Activated CD4-positive, CD25-positive, alpha-beta regulatory T cell (primary cell): Measurements from ENCODE around the gene EVI2A.
A peak's percentile ranks its signal among the peaks of the same experiment; 100 is the strongest.
"Not testable (repeated sequence)": the region's sequence is repeated elsewhere in the genome, so short reads cannot be mapped to it uniquely, and the experiment has no call there.

Experiments
- DNase-seq, 4 experiments: peaks; one replicate each; lab custom pipeline; 2025; lab: John Stamatoyannopoulos, UW

Gene EVI2A, protein sequence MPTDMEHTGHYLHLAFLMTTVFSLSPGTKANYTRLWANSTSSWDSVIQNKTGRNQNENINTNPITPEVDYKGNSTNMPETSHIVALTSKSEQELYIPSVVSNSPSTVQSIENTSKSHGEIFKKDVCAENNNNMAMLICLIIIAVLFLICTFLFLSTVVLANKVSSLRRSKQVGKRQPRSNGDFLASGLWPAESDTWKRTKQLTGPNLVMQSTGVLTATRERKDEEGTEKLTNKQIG

GRCh38 chr17:31321481-31321880, at the start of gene EVI2A:
EVI2A (minus strand) TSS chr17:31321622; CDS start chr17:31319013, 2,609 bp downstream.
- peak in 3 of 4 experiments; percentile 10 to 18 (median 12) for DNase-seq

GRCh38 chr17:31369266-31369665, 47.8 kb upstream of the EVI2A start:
- DNase-seq = no peak

- no peak for DNase-seq
Measured at GRCh38 chr17:31366088-31366487, 44.7 kb upstream of the EVI2A start.

- no peak for DNase-seq
Measured at GRCh38 chr17:31364012-31364411, 42.6 kb upstream of the EVI2A start.

DNA sequence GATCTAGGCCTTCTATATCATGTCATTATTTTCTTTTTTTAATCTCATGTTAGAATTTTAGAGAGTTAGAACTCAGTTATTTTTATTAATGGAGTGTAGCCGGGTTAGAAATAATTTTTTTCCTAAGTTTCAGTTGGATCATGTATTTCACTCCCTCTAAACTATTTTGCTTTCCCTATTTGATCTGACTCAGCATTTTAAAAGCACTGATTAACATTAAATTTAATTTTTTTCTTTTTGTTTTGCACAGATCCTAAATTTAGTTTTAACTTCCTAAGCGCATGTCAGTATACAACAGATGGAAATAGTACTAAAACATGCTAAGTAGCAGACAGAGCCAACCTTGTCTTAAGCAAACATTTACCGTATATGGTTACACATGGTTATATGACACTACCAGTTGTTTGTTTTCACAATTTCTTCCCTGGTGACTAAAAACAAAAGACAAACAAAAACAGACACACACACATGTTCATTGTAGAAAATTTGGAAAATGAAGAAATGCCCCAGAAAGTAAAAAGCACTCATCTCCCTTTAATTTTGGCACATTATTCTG, 36.5 kb upstream of the EVI2A start:
- DNase-seq = no peak

DNA sequence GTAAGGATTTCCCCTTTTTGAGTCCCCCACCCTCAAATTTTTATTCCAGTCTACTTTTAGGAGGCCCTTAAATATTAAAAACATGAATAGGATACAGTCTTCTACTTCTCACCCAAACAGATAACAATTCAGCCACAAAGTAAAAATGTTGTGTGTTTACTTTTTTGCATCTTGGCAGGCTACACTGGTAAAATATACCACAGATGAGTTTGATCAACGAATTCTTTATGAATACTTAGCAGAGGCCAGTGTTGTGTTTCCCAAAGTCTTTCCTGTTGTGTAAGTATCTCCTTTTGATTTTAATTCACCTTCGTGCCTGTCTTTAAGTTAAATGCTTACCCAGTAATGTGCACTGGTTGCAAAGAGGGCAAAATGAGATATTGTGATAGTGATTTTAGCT, 35.7 kb upstream of the EVI2A start:
- DNase-seq = no peak

GRCh38 chr17:31355935-31356334, 34.5 kb upstream of the EVI2A start:
- DNase-seq = no peak

- no peak for DNase-seq
Measured at GRCh38 chr17:31349454-31349853, 28.0 kb upstream of the EVI2A start.

- not testable (repeated sequence) for DNase-seq
Measured at GRCh38 chr17:31345191-31345747, 23.8 kb upstream of the EVI2A start.

GRCh38 chr17:31339906-31340661, 18.7 kb upstream of the EVI2A start:
- no peak for DNase-seq

DNA sequence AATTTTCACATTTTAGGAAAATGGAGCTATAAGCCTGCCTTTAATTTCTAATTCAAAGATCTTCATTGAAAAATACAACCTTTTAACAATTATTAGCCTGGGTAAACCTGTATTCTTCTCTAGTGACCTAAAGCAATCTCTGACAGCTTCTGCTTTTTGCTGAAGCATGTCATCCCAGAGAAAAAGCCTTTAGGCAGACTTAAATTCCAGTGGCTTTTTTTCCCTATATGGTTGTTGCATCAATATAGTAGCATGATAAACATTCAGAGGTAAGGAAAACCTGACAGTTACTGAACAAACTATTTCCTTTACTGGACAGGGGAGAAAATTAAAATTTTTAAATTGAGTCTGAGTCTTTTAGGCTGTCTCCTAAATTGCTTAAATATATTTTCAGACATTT, 7.8 kb upstream of the EVI2A start:
- no peak for DNase-seq

DNA sequence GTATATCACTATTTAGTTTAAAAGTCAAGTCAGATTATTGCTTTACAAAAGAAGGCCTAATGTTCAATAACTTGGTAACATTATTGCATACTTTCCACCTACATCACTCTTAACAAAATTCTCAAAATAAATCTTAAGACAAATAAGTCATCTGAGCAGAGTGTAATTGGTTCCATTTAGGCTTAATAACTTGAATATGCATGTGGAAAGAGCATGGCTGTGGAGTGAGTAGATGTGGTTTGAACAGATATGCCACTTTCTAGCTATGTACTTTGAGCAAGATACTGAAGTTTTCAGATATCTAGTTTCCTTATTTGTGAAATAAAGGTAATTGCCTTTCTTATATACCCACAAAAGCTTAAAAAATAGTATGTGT, 6.7 kb upstream of the EVI2A start:
- DNase-seq = no peak

GRCh38 chr17:31327534-31328159, 6.2 kb upstream of the EVI2A start:
- DNase-seq = no peak

DNA sequence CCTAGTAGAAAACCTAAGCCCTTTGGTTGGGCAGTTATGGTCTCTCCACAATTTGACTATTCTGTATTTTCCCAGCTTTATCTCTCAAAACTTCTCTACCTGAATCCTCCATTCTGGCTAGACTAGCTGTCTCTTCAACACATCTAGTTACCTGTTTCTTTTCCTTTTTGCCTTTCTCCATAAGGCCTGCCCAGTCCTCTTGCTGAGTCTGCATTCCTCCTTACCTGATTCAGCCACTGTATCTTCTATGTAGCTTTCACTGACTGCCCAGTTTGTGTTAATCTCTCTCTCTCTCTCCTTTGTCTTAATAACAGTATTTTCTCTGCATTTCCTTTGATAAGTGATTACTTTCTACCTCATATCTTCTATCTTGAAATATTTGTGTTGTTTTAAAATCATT, 2.1 kb upstream of the EVI2A start:
- DNase-seq = no peak

DNA sequence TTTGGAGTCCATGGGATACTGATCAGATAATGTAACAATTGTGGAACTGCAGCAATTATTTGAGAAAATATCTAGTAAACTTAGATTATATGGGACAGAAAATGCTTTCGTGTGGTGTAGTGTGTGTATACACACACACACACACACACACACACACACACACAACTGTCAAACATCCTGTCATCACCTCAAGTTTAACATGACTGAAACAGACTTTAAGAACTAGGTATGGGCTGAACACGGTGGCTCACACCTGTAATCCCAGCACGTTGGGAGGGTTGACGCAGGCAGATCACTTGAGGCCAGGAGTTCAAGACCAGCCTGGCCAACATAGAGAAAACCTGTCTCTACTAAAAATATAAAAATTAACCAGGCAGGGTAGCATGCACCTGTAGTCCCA, 544 bp upstream of the EVI2A start:
- DNase-seq = no peak

- DNase-seq = no peak
Measured at GRCh38 chr17:31320791-31321190, 631 bp downstream of the EVI2A start.

DNA sequence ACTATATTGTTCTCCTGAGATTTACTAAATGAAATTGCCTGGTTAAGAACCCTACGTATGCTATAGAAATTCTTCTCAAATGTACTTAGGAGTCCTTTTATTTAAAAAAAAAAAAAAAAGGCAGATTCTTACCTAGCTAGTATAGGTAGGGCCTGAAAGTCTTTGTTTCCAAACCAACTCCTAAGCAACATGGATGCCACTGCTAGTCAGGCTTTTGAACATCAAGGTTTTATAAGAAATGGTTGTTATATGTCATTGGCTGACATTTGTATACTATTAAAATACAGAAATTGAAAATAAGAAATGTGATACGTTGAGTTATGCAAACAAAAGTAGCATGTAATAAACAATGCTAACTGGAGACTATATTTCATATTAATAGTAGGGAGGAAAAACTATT, 1.2 kb downstream of the EVI2A start:
- no peak for DNase-seq

DNA sequence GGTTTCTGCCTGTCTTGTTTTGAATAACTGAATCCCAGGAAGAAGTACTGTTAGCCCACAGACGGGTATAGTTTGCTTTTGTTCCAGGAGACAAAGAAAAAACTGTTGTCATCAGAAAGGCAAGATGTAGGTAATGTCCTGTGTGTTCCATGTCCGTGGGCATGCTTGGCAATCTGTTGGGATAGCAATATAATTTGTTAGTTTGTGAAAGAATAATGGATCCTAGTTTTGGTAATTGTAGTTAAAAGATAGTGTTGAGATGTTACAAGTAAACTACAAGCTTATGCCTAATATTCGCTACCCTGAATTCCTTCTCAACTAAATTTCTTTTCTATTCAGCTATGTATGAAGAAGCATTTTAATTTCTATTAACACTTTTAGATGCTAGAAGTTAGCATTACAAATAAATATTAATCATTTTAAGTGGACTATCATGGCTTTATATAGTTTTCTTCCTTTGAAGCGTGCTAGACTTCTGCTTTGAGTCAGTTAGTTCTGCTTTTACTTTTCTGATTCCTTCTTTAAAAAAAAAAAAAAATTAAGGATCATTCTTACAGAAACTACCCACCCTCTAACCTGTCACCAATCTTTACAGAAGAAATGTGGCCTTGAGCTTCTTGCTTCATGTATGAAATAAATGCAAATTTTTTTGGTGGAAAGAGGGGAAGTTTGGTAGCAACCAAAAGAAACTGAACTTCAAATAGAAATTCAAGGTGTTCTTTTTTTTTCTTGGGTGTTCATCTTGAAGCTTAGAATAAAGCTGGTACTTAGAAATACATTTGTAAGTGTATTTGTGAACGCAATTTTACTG, 2.4 kb downstream of the EVI2A start:
- no peak for DNase-seq

GRCh38 chr17:31318298-31318801, 3.1 kb downstream of the EVI2A start:
- peak in 1 of 4 experiments; percentile 8 for DNase-seq

GRCh38 chr17:31314782-31315100, 6.7 kb downstream of the EVI2A start:
- no peak for DNase-seq

GRCh38 chr17:31313982-31314781, 7.2 kb downstream of the EVI2A start, which contains the start of gene EVI2B:
EVI2B (minus strand) TSS chr17:31314054; CDS start chr17:31305609, 8,445 bp downstream.
- DNase-seq = no peak
